ENCODE results near the gene ABHD14A.

The ABHD14A gene

DNA sequence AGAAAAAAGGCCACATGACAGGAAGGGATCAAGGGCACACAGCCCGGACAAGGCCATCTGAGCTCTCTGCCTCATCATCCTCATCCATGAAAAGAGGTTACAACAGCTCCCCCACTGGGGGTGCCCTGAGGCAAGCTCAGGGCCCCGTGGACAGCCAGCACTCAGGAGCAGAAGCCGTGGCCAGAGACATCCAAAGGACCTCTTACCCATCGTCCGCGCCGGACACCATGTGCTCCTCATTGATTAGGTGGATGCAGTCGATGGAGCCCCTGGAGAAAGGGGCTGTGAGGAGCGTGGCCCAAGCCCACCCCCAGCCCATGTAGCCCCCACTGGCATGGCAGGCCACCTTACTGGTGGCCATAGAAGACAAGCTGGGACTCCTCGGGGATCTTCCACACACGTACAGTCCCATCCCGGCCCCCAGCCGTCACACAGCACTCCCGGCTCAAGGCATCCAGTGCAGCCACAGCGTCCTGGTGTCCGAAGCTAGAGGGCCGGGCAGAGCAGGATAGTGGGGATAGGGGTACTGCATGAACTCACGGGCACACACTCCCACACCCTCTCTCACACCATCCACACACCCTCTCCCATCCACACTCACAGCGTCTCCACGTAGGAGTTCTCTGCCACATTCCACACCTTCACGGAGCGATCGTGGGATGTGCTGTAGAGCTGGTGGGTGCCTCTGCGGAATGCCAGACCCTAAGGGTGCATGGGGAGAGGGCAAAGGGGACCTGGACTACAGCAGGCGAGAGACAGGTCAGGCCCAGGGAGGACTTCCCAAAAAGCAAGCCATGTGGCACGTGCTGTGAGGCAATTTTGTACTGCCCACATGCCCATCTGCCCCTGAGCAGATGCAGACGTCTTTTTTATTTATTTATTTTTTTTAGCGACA is 39.6 kb upstream of the ABHD14A start:
- Histone ChIP-seq H3K36me3 (ENCODE audit: control insufficient read depth, insufficient read depth, low read length) (peaks cover 53% of the 10 kb centered on the region), H3K9ac (ENCODE audit: low read depth, low read length) (no peak overlapping the region), H3K9me3 (ENCODE audit: control insufficient read depth, insufficient read depth, low read length) (no peaks in the 10 kb centered on the region), H3K4me3 (ENCODE audit: low read depth, low read length) (no peak overlapping the region), H3K4me1 (ENCODE audit: control insufficient read depth, insufficient read depth, low read length) (peaks cover 2% of the 10 kb centered on the region), H3K27me3 (ENCODE audit: control insufficient read depth, insufficient read depth, low read length) (no peaks in the 10 kb centered on the region)

DNA sequence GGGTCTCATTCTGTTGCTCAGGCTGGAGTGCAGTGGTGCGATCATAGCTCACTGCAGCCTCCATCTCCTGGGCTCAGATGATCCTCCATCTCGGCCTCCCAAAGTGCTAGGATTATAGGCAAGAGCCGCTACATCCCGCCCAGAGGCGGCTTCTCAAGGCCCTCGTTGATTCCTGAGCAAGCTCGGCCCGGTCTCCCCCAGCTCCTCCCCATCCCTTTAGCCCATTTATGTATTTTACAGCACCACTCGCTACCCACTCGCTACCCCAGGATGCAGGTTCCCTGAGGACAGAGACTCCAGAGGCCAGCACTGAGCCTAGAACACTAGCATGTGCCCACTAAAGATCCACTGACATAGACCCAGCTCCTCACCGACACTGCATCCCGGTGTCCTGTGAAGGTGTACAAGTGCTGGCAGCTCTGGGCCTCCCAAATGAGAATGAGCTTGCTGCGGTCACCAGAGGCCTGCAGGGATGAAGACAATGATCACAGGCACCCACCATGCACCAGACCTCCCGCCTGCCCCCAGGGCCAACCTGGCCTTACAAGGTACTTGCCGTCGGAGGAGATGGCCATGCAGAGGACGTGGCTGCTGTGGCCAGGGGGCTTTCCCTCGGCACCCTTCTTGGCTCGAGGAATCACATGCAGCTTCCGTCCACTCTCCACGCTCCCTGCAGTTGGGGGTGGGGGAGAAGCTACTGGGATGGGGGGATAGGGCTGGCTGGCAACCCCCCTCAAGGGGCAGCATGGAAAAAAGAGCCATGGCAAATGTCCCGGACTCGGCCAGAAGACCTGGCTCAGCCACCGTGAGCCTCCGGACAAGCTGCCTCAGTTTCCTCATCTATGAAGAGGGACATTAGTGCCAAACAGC is 38.7 kb upstream of the ABHD14A start:
- H3K4me3 ChIP-seq (ENCODE audit: low read depth, low read length), result no peak overlapping the region
- H3K4me1 ChIP-seq (ENCODE audit: control insufficient read depth, insufficient read depth, low read length), result peaks cover 3% of the 10 kb centered on the region
- no peak overlapping the region for H3K9ac ChIP-seq (ENCODE audit: low read depth, low read length)
- H3K9me3 ChIP-seq (ENCODE audit: control insufficient read depth, insufficient read depth, low read length), result no peaks in the 10 kb centered on the region
- peaks cover 53% of the 10 kb centered on the region for H3K36me3 ChIP-seq (ENCODE audit: control insufficient read depth, insufficient read depth, low read length)
- no peaks in the 10 kb centered on the region for H3K27me3 ChIP-seq (ENCODE audit: control insufficient read depth, insufficient read depth, low read length)

DNA sequence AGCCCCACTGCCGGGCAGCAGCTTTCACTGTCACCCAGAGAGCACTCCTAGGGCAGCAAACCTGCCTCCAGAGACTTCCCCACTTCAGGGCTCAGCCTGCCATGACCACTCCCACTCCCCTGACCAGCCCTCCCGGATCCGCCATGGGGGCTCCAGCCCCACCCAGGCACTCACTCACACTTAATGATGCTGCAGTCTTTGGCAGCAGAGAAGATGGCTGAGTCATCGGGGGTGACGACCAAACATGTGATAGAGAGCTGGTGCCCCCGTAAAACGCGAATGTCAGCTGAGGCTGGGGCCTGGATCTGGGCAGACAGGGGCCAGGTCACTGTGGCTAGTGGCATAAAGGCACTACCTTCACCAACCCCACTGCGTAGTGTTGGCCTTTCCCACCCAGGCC is 37.9 kb upstream of the ABHD14A start:
- H3K4me3 ChIP-seq (ENCODE audit: low read depth, low read length), result no peak overlapping the region
- no peaks in the 10 kb centered on the region for H3K9me3 ChIP-seq (ENCODE audit: control insufficient read depth, insufficient read depth, low read length)
- no peak overlapping the region for H3K9ac ChIP-seq (ENCODE audit: low read depth, low read length)
- peaks cover 53% of the 10 kb centered on the region for H3K36me3 ChIP-seq (ENCODE audit: control insufficient read depth, insufficient read depth, low read length)
- peaks cover 3% of the 10 kb centered on the region for H3K4me1 ChIP-seq (ENCODE audit: control insufficient read depth, insufficient read depth, low read length)
- H3K27me3 ChIP-seq (ENCODE audit: control insufficient read depth, insufficient read depth, low read length), result no peaks in the 10 kb centered on the region

DNA sequence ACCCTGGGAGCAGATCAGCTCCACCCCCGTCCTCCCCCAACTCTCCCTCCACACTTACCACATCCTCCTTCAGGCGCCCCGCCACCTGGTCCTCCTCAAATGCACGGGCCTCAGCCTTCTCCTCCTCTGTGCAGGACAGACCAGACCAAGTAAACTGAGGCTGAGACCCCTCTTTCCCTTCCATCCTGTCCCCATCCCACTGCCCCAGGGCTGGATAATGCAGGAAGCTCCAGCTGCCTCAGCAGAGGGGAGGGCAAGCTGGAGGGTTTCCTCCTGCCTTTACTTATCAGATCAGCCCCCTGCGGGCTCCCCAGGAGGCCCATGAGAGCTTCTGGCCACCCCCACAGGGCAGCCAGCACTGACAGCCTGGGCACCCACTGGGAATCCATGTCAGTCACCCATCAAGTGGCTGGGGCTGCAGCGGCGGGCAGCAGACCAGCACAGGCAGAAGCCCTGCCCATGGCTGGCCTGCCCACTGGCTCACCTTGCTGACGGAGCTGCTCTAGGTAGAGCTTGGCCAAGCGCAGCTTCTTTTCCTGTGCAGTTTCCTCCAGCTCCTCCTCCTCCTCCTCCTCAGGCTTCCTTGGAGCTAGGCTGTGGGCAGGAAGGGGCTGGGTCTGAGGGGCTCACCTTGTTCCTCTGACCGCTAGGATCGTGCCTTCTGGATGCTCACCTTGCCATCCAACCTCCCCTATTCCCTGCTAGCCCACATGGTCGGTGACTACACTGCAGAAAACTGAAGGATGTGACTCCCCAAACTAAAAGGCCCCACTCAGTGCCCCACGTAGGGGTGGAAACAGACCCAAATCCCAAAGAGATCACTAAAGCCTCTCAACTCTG is 37.0 kb upstream of the ABHD14A start:
- H3K36me3 ChIP-seq (ENCODE audit: control insufficient read depth, insufficient read depth, low read length), result peaks cover 49% of the 10 kb centered on the region
- H3K4me1 ChIP-seq (ENCODE audit: control insufficient read depth, insufficient read depth, low read length), result peaks cover 7% of the 10 kb centered on the region
- H3K9ac ChIP-seq (ENCODE audit: low read depth, low read length), result no peak overlapping the region
- H3K27me3 ChIP-seq (ENCODE audit: control insufficient read depth, insufficient read depth, low read length), result peaks cover under 1% of the 10 kb centered on the region
- H3K9me3 ChIP-seq (ENCODE audit: control insufficient read depth, insufficient read depth, low read length), result no peaks in the 10 kb centered on the region
- no peak overlapping the region for H3K4me3 ChIP-seq (ENCODE audit: low read depth, low read length)

DNA sequence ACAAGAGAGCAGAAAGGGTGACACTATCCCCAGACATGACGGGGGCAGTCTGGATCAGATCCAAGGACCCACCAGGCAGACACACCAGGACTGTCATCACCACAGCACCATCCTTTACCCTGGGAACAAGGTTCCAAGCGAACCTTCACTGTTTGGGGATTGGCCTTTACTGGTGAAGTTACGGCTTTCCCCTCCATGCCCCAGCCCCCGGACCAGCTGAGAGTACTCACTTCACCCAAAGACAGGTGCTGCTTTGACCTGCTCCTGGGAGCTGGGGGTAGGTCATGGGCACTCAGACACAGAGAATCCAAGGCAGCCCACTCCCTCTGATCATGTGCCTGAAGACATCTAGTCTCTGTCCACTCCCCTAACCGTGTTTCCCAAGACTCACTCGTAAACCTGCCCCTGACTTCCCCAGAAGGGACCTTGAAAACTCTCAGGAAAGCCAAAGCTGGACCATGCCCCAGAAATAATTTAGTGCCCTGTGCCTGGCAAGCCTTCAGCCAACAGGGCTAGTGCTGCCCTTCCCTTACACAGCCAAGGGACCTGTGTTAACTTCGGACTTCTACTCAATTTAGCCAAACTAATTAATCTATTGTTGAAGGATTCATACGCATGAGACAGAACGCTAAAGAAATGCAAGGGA is 36.0 kb upstream of the ABHD14A start:
- H3K36me3 ChIP-seq (ENCODE audit: control insufficient read depth, insufficient read depth, low read length), result peaks cover 41% of the 10 kb centered on the region

DNA sequence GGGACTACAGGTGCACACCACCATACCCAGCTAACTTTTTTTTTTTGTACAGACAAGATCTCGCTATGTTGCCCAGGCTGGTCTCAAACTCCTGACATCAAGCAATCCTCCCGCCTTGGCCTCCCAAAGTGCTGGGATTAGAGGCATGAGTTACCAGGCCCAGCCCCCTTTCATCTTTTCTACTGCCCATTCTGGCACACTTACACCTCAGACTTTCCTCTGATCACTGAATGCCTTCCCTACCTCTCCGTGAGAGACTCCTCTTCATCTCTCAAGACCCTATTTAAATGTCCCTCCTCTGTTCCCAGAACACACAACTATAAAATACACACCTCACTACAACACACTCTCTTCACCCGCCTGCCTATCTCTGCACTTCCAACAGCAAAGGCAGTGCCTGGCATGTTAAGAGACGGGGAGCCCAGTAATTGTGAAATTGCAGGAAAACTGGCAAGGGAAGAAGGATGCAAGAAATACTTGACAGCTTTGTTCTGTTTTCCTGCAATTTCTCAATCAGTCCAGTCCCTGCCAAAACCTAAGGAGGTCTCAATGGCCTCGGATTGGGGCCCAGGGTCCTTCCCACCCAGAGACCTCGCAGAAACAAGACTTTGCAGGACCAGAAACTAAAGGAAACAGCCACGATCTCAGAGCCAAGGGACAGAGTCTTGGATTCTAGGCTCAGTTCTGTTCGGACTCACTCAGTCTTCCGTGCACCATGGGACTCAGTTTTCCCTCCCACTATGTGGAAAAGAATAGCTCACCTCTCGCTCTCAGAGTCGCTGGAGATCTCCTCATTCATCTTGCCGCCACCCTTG is 34.0 kb upstream of the ABHD14A start:
- Histone ChIP-seq H3K9me3 (ENCODE audit: control insufficient read depth, insufficient read depth, low read length) (no peaks in the 10 kb centered on the region), H3K36me3 (ENCODE audit: control insufficient read depth, insufficient read depth, low read length) (peaks cover 24% of the 10 kb centered on the region), H3K9ac (ENCODE audit: low read depth, low read length) (peak overlapping the region; percentile 83), H3K4me3 (ENCODE audit: low read depth, low read length) (peak overlapping the region; percentile 89), H3K27me3 (ENCODE audit: control insufficient read depth, insufficient read depth, low read length) (peaks cover 2% of the 10 kb centered on the region), H3K4me1 (ENCODE audit: control insufficient read depth, insufficient read depth, low read length) (peaks cover 7% of the 10 kb centered on the region)

More for the DNA sequence above, 36.0 kb upstream of the ABHD14A start:
- Histone ChIP-seq H3K4me3 (ENCODE audit: low read depth, low read length) (no peak overlapping the region), H3K4me1 (ENCODE audit: control insufficient read depth, insufficient read depth, low read length) (peaks cover 7% of the 10 kb centered on the region), H3K9me3 (ENCODE audit: control insufficient read depth, insufficient read depth, low read length) (no peaks in the 10 kb centered on the region), H3K9ac (ENCODE audit: low read depth, low read length) (no peak overlapping the region), H3K27me3 (ENCODE audit: control insufficient read depth, insufficient read depth, low read length) (peaks cover 2% of the 10 kb centered on the region)

DNA sequence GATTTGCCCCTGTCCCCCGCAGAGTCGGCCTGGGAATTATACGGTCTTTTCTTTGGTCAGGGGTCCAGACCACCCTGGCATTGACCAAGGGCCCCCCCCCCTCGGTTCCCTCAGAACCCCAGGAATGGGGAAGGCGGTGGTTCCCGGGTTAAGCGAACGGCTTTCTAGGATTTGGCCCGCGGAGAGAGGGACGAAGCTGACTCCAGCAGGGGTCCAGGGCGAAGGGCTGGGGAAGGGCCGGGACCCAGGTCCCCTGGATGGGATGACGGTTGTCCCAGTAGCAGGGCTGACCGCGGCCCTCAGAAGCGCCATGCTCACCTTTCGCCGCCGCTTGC is 33.4 kb upstream of the ABHD14A start:
- peak overlapping the region; percentile 83 for H3K9ac ChIP-seq (ENCODE audit: low read depth, low read length)
- peaks cover 7% of the 10 kb centered on the region for H3K4me1 ChIP-seq (ENCODE audit: control insufficient read depth, insufficient read depth, low read length)
- peaks cover 18% of the 10 kb centered on the region for H3K36me3 ChIP-seq (ENCODE audit: control insufficient read depth, insufficient read depth, low read length)
- no peaks in the 10 kb centered on the region for H3K9me3 ChIP-seq (ENCODE audit: control insufficient read depth, insufficient read depth, low read length)
- peaks cover 2% of the 10 kb centered on the region for H3K27me3 ChIP-seq (ENCODE audit: control insufficient read depth, insufficient read depth, low read length)
- H3K4me3 ChIP-seq (ENCODE audit: low read depth, low read length), result peak overlapping the region; percentile 89

DNA sequence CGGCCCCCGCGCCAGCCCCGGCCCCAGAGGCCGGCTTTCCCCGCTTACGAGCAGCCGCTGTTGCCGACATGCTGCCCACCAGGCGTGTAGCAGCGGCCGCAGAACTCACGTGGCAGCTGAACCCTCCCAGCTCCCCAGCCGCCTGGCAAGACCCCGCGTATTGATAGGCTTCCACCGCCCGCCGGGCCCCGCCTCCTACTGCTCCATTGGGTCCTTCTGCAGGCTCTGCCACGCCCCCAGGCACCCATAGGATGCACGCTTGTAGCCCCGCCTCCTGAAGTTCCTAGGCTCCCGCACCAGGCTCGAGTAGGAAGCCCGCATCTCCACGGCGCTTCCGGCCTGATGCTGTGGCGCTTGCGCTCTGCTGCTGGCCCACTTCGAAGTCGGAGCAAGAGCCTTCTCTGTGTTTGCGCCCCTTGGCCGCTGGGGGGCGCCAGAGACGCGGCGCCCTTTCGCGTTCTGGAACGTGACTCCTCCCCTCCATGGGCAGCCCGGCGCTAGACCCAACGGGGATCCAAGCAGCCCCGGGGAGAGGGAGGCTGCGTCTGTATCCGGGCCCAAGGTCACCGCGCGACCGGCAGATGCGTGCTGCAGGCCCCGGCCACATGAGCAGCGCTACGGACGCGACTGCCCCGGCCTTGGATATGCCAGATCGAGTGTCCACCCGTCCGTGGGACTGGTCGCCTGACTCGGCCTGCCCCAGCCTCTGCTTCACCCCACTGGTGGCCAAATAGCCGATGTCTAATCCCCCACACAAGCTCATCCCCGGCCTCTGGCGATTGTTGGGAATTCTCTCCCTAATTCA is 32.9 kb upstream of the ABHD14A start, which contains the start of the genes PARP3 and RRP9:
Gene PARP3 (plus strand): TSS at position 566 of the 805 bp plus-strand sequence. CDS start 993 bp downstream, outside the sequence.
Gene RRP9 (minus strand): TSS at position 107 of the 805 bp plus-strand sequence. CDS start 37 bp downstream, at position 70.
- Histone ChIP-seq H3K4me1 (ENCODE audit: control insufficient read depth, insufficient read depth, low read length) (peaks cover 7% of the 10 kb centered on the region), H3K4me3 (ENCODE audit: low read depth, low read length) (peak within 1 kb of the TSS; percentile 89), H3K9ac (ENCODE audit: low read depth, low read length) (peak within 1 kb of the TSS; percentile 83), H3K9me3 (ENCODE audit: control insufficient read depth, insufficient read depth, low read length) (no peaks in the 10 kb centered on the region), H3K36me3 (ENCODE audit: control insufficient read depth, insufficient read depth, low read length) (peaks cover 12% of the 10 kb centered on the region), H3K27me3 (ENCODE audit: control insufficient read depth, insufficient read depth, low read length) (peaks cover 2% of the 10 kb centered on the region)

DNA sequence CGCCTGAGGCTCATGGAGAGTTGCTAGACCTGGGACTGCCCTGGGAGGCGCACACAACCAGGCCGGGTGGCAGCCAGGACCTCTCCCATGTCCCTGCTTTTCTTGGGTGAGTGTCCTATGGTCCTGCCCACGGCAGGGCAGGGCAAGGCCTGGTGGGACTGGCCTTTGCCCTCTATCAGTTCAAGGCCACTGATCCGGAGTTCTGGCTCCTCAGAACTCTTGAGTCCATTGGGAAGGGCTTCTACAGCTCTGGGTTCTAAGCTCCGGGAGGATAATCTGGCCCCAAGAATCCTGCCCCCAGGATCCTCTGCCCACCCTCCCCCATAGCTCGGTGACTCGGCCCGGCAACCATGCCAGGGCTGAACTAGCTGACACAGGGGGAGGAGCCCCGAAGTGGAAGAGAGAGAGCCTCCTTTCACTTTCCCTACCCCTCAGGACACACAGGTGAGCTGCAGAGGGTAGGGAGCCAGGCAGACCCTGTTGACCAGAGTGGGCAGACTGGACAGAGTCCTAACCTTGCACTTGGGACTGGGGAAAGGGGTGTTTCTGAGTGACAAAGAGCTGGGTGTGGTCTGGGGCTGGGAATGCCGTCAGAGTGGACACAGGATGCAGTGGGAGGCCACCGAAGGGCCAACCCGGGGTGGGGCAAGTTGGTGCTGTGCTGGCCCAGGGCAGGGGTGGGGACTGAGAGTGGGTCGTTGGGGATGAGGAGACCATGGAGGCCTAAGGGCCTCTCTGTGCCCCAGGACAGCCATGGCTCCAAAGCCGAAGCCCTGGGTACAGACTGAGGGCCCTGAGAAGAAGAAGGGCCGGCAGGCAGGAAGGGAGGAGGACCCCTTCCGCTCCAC is 32.0 kb upstream of the ABHD14A start:
- H3K36me3 ChIP-seq (ENCODE audit: control insufficient read depth, insufficient read depth, low read length), result peaks cover 4% of the 10 kb centered on the region
- peaks cover 7% of the 10 kb centered on the region for H3K4me1 ChIP-seq (ENCODE audit: control insufficient read depth, insufficient read depth, low read length)
- peak overlapping the region; percentile 76 for H3K9ac ChIP-seq (ENCODE audit: low read depth, low read length)
- H3K27me3 ChIP-seq (ENCODE audit: control insufficient read depth, insufficient read depth, low read length), result peaks cover 2% of the 10 kb centered on the region
- no peaks in the 10 kb centered on the region for H3K9me3 ChIP-seq (ENCODE audit: control insufficient read depth, insufficient read depth, low read length)
- H3K4me3 ChIP-seq (ENCODE audit: low read depth, low read length), result peak overlapping the region; percentile 55
